GM23248 (cell line): Measurements from ENCODE around the gene NAV3.

Source experiments
- EZH2 ChIP-seq: fragments of 200-600 bp; sonication (generic); IDR thresholded peaks from 2 replicates; pipeline ENCODE4 v1.6.1; 2018; ENCODE audit warnings: antibody characterized with exemption, mild to moderate bottlenecking; ENCODE audit not compliant: insufficient read depth, poor library complexity, severe bottlenecking
- EZH2phosphoT487 ChIP-seq: fragments of 200-600 bp; sonication (generic); IDR thresholded peaks from 2 replicates; pipeline ENCODE4 v1.6.1; 2018; ENCODE audit warnings: antibody characterized with exemption, moderate library complexity, mild to moderate bottlenecking, low read depth; ENCODE audit not compliant: insufficient read depth

- TF ChIP-seq EZH2 = no peak
- no peak for TF ChIP-seq EZH2phosphoT487
Measured at GRCh38 chr12:78192979-78193378, 362.3 kb downstream of the NAV3 start.
